Right lobe of liver (tissue), 6 donors: Measurements from ENCODE around the gene SLC47A2. TPM values are rescaled to one million over a fixed set of nuclear protein-coding genes. Genes with fewer than 3 reads are reported as not detected.

Experiments
- ATAC-seq, 4 donors: fragments of 200-7000 bp; cut with Tn5 transposase; one replicate each; pipeline ENCODE4 v1.9.1; 2020; ENCODE audit warnings: mild to moderate bottlenecking in 4 of 4, moderate library complexity in 4 of 4
- DNase-seq, 3 donors: peaks; one replicate each; pipeline ENCODE4 v3.0.0-alpha.2; 2020
- H3K27ac ChIP-seq, 3 donors: fragments of 200-600 bp; one replicate each; pipeline ENCODE4 v1.8.0; 2022
- H3K27me3 ChIP-seq, 2 donors: fragments of 200-600 bp; one replicate each; pipeline ENCODE4 v1.8.0; 2022
- H3K36me3 ChIP-seq, 4 donors: fragments of 200-600 bp; sonication (generic) in 1 of 4; one replicate each; pipeline versions ENCODE4 v1.5.1 to v1.8.0; 2017 to 2022; ENCODE audit warnings: control low read depth in 1 of 4
- H3K4me1 ChIP-seq, 4 donors: fragments of 200-600 bp; sonication (generic) in 1 of 4; one replicate each; pipeline versions ENCODE4 v1.5.1 to v1.8.0; 2017 to 2022; ENCODE audit warnings: control low read depth in 1 of 4
- H3K4me3 ChIP-seq, 3 donors: fragments of 200-600 bp; one replicate each; pipeline ENCODE4 v1.8.0; 2022
- H3K9me3 ChIP-seq, 4 donors: fragments of 200-600 bp; sonication (generic) in 1 of 4; one replicate each; pipeline versions ENCODE4 v1.5.1 to v1.8.0; 2017 to 2022; ENCODE audit warnings: control low read depth in 1 of 4
- POLR2A ChIP-seq: fragments of 450-650 bp; IDR thresholded peaks from one replicate; pipeline ENCODE4 v1.6.1; 2017; ENCODE audit warnings: antibody characterized with exemption, mild to moderate bottlenecking
- WGBS: methylation state at CpG from one replicate; pipeline ENCODE4 v1.1.6; 2018; ENCODE audit warnings: low coverage, low lambda C conversion rate; ENCODE audit not compliant: insufficient coverage; ENCODE audit errors: missing lambda C conversion rate; 5-methylcytosine and 5-hydroxymethylcytosine counted together
- intact Hi-C, 2 donors: fragments of 100-400 bp; cut with DNase I; formaldehyde crosslinking; loops; one replicate each; pipeline versions ENCODE4 v1.11.2 to v1.14.1; 2022
- total RNA-seq, 6 experiments: library from RNA; depleted of rRNA in 2 of 6; stranded (reverse); fragments of >200 nt in 2 of 6; fragmentation: NEBNext Ultra II Directional in 3 of 6; extraction: Animal tissue kit (Norgen Biotek cat#: 25700) in 3 of 6; gene quantifications; one replicate each; pipeline versions ENCODE4 v1.1.0 to v1.2.4, GENCODE V29; 2016 to 2023
- TF ChIP-seq, protein P1 (sequence below), 4 donors: fragments of 200-600 bp in 3 of 4; fragments of 450-650 bp in 1 of 4; IDR thresholded peaks; one replicate each; pipeline versions ENCODE4 v1.5.1 to v1.8.0; 2016 to 2022; ENCODE audit warnings: antibody characterized with exemption in 4 of 4, mild to moderate bottlenecking in 2 of 4
- donor health status: DM: no; HTN: yes; CAD: no.
- donor health status: DM: no; HTN: no; CAD: no.
- donor health status: DM: no; HTN: no; CAD: no.
- donor health status: DM: no; HTN: yes; CAD: no.
- donor health status: DM: no; HTN: yes; CAD: no.

The SLC47A2 gene
- total RNA-seq, 6 experiments from 2014 or later = not detected

DNA sequence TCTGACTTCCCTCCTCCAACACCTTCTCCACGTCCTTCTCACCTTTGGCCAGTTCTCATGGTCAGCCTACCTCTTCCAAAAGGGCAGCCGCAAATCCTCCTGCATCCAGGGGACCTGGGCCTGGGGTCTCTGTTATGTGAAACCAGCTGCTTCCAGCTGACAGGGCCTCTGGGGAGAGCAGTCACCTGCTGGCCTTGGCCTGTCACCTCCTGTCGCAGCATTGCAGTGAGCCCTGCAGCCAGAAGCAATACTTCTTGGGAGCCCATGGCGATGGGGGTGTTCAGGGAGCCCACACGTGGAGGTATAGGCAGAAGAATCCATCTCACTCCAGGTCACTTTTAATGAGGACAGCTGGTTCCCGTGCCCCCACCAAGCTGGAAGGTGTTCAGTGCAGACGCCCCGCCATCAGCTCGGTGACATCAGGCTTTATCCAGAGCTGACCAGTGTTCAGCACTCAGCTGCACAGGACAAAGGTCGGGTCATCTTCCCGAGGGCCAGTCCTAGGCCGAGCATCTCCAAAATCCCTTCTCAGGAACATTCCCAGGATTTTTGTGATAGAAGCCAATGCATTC is 1.7 kb upstream of the SLC47A2 start:
- Histone ChIP-seq H3K9me3 (no peaks in the 10 kb centered on the region), H3K27me3 (no peaks in the 10 kb centered on the region), H3K27ac (no peak overlapping the region), H3K4me1 (peaks cover 0 to 12% (median 4%) of the 10 kb centered on the region in 4 donors), H3K36me3 (no peaks in the 10 kb centered on the region), H3K4me3 (no peak overlapping the region)
- TF ChIP-seq POLR2A = no peak
- TF ChIP-seq, protein P1, sequence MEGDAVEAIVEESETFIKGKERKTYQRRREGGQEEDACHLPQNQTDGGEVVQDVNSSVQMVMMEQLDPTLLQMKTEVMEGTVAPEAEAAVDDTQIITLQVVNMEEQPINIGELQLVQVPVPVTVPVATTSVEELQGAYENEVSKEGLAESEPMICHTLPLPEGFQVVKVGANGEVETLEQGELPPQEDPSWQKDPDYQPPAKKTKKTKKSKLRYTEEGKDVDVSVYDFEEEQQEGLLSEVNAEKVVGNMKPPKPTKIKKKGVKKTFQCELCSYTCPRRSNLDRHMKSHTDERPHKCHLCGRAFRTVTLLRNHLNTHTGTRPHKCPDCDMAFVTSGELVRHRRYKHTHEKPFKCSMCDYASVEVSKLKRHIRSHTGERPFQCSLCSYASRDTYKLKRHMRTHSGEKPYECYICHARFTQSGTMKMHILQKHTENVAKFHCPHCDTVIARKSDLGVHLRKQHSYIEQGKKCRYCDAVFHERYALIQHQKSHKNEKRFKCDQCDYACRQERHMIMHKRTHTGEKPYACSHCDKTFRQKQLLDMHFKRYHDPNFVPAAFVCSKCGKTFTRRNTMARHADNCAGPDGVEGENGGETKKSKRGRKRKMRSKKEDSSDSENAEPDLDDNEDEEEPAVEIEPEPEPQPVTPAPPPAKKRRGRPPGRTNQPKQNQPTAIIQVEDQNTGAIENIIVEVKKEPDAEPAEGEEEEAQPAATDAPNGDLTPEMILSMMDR (IDR thresholded peaks at IDR 0.05) = no peak
- 82% methylated on average over 2 of the region's 12 CpGs for WGBS
- peak in 1 of 3 donors; percentile 58 for DNase-seq
- ATAC-seq = peak in 3 of 4 donors; percentile 9 to 66 (median 45)
- intact Hi-C loops = no loop called here

DNA sequence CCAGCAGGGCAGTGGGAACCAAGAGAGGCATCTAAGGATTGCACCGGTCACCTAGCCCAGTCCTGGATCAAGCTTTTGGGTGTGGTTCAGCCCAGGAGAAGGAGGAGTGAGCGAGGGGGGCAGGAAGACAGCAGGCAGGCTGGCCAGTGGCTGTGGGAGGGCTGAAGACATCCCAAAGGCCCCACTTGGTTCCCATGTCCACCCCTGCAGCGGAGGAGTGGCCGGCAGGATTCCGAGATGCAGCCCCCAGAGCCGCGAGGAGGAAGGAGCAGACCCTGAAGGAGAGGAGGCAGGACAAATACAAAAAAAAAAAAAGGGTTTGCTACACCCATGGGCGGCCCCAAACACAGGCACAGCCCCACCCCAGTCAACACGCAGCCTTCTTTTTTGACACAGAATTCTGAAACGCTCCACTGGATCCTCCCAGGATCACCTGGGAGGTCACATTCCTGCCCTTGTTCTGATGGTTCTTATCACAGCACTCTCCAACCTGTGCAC is 1.1 kb upstream of the SLC47A2 start:
- Histone ChIP-seq H3K27me3 (no peaks in the 10 kb centered on the region), H3K36me3 (no peaks in the 10 kb centered on the region), H3K9me3 (no peaks in the 10 kb centered on the region), H3K27ac (no peak overlapping the region), H3K4me1 (peaks cover 0 to 12% (median 4%) of the 10 kb centered on the region in 4 donors), H3K4me3 (no peak overlapping the region)
- intact Hi-C loops = no loop called here
- ATAC-seq = no peak
- TF ChIP-seq, protein P1 (IDR thresholded peaks at IDR 0.05) = no peak
- no peak for TF ChIP-seq POLR2A
- DNase-seq = no peak
- 100% methylated on average over 1 of the region's 10 CpGs for WGBS

GRCh38 chr17:19717031-19717360 is 612 bp upstream of the SLC47A2 start:
- TF ChIP-seq, protein P1 (IDR thresholded peaks at IDR 0.05) = no peak
- no peak for TF ChIP-seq POLR2A
- no peak overlapping the region for H3K27ac ChIP-seq
- intact Hi-C loops = no loop called here
- H3K9me3 ChIP-seq = no peaks in the 10 kb centered on the region
- H3K27me3 ChIP-seq = no peaks in the 10 kb centered on the region
- 100% methylated on average over 2 of the region's 7 CpGs for WGBS
- DNase-seq (no peak), ATAC-seq (no peak)
- H3K4me3 ChIP-seq = no peak overlapping the region
- no peaks in the 10 kb centered on the region for H3K36me3 ChIP-seq
- peaks cover 0 to 12% (median 4%) of the 10 kb centered on the region in 4 donors for H3K4me1 ChIP-seq

DNA sequence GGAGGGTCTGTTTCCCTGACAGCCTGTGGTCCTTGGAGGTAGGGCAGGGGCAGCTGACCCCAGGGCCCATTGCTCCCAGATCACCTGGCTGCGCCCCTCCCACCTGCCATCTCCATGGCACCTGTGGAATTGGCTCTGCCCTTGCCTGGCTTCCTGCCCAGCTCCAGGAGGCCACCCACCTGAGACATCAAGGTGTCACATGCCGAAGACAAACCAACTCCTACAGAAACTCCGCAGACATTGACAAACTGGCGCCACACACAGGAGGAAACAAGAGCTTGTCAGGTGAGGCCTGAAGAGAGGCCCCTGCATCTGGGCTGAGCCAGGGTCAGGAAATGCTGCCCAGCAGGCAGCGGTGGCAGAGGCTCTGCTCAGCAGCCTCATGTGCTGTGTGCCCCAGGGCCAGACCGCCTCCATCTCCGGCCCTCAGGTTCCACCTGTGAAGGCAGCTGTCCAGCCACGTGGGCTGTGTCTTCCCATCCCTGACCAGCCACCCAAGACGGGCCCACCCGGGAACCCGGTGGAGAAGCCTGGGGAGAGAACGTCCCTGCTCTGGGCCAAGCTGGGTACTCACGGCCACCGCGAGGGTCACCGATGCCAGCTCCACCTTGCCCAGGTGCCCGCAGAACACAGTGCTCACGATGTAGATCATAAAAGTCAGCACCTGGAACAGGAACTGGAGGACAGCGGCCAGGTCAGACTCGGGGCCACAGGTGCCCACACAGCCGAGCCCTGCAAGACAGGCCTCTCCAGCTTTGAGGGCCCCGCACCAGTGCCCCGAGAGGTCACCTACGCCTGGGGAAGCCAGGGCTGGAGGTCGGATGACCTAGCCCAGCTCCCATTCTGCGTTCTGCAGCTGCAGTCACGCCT is 1.6 kb downstream of the SLC47A2 start:
- Histone ChIP-seq H3K4me3 (no peak overlapping the region), H3K9me3 (no peaks in the 10 kb centered on the region), H3K27me3 (no peaks in the 10 kb centered on the region), H3K4me1 (no peaks in the 10 kb centered on the region), H3K36me3 (no peaks in the 10 kb centered on the region), H3K27ac (no peak overlapping the region)
- intact Hi-C loops = no loop called here
- ATAC-seq = peak in 1 of 4 donors; percentile 5
- no peak for DNase-seq
- no peak for TF ChIP-seq POLR2A
- TF ChIP-seq, protein P1 (IDR thresholded peaks at IDR 0.05) = no peak
- 80% methylated on average over 2 of the region's 27 CpGs for WGBS
